ENCODE data around the gene DLX2.
A peak's percentile ranks its signal among the peaks of the same experiment; 100 is the strongest.
"Not testable (repeated sequence)": the region's sequence is repeated elsewhere in the genome, so short reads cannot be mapped to it uniquely, and the experiment has no call there.

DLX2 gene

DNA sequence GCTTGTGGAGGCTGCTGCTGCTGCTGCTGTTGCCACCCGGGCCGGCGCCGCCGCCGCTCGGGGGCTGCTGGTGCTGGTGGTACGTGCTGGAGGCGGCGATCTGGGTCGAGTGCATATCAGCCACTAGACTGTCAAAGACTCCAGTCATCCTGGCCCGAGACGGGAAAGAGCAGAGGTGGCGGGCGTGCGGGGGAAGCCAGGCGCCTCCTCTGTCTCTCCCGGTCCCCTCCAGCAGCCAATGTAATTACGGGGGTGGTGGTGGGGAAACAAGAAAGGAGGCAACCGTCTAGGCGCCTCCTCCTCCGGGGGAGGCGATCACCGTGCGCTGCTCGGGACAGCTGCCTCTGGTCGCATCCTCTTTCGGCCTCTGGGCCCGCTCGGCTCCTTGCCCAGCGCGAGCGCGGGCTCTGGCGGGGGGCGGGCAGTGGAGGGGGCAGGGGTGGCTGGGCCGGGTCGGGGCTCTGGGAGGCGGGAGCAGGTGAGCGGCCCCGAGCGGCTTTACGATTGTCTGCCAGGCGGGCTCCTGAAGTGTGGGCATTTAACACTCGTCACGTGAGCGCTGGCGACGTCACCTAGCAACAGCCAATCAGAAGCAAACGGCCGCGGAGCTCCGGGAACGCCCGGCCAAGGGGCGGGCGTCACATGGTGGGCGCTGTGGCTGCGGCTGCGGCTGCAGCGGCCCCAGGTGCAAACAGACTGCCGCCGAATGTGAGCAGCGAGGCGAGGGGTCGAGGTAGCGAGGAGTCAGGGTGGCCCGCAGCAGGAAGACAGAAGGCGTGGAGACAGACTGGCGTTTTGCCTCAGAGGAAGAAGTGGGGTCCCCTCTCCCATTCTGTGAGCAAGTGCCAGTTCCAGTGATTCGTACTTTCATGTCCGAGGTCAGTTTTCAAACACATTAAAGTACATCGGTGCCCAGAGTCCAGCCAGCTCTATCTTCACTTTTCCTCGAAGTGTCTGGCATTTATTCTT lies at the start of gene DLX2:
Gene DLX2, minus strand, starts transcription at position 510 of the 969 bp plus-strand sequence. Its CDS starts 362 bp downstream, at position 148.
- peak; percentile 92 for DNase-seq

DNA sequence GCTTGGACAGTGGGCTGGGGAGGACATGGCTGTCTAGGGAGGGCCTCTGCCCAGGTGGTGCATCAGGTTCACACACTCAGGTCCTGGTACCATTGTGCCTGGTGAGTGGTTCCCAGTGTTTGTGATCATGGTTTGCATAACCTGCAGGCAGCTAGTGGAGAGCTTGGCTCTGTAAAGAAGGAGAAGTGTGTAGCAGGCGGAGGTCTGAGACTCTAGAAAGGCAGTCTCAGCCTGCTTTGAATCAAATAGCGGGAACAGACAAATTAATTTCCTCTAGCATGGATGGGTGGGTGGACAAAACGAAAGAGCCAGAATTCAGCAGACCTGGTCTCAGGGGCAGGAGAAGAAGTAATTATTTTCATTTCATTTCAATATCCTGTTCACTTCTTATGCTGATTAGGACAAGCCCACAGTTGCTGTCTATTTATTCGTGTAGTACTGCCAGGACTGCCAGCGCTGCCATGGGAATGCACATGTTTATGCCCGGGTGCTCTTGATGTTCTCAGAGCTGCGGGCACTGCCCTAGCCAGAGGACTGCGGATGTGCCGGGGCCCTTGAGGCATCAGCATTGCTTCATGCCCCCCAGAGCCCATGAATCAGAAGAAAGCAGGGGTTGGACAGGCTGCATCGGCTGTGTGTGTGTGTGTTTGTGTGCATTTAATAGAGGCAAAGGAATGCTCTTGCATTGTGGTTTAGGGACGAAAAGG lies 45.4 kb upstream of the DLX2 start:
- DNase-seq, result peak; percentile 17

DNA sequence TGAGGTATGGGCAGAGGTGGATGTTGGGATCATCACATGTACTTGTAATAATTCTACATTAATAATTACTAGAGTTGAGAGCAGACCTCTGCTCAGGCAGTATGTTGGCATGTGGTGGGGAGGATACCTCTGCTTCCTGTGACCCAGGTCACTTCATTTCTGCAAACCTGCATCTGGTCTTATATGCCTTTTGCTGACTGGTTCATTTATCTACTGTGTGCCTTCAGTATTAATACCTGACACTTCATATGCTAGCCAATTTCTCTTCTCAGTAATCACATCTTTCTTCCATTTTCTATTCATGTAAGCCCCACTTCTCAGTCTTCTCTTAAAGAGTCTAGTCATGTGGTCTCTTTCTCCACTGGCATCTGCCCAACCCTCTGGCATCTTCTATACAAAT lies 41.1 kb upstream of the DLX2 start:
- no peak for DNase-seq

DNA sequence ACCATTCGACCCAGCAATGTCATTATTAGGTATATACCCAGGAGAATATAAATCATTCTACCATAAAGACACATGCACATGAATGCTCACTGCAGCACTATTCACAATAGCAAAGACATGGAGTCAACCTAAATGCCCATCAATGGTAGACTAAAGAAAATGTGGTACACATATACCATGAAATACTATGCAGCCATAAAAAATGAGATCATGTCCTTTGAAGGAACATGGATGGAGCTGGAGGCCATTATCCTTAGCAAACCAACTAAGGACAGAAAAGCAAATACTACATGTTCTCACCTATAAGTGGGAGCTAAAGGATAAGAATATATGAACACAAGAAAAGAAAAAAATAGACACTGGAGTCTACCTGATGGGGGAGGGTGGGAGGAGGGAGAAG lies 36.0 kb upstream of the DLX2 start:
- not testable (repeated sequence) for DNase-seq

DNA sequence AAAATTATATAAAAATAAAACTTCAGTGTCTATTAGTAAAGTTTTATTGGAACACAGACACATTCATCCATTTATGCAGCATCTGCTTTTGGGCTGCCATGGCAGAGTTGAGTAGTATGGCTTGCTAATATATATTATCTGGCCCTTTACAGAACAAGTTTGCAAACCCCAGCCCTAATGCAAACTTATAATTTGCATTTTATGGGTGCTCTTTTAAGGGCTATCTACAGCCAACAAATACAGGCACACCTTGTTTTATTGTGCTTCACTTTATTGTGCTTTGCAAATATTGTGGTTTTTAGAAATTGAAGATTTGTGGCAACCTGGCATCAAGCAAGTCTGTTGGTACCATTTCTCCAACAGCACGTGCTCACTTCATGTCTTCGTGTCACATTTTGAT lies 35.2 kb upstream of the DLX2 start:
- no peak for DNase-seq

DNA sequence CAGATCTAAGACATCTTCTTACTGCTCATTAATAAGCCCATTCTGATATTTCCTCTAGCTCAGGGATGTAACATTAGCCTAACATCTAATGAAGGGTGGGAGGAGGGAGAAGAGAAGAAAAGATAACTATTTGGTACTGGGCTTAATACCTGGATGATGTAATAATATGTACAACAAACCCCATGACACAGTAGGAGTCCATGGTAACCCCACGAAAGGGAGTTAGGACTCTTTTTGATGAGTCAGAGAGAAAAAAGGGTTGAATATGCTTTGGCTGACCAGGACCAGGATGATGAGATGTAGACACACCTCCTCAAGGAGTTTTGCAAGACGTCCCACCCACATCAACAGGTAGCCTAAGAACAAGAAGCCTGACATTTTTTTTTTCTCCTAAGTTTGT lies 34.4 kb upstream of the DLX2 start:
- DNase-seq, result no peak

DNA sequence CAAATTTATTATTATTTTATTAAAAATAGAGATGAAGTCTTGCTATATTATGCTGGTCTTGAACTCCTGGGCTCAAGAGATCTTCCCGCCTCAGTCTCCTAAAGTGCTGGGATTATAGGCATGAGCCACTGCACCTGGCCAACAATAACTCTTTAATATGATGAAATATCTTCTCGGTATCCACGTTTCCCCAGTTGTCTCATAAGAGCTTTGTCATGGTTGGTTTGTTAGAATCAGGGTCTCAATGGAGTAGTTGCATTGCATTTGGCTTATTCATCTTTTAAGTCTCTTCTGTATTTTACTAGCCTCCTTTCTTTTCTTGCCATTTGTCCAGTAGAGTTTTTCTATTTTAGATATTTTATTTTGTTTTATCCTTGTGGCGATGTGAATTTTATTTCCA lies 32.7 kb upstream of the DLX2 start:
- peak; percentile 11 for DNase-seq

DNA sequence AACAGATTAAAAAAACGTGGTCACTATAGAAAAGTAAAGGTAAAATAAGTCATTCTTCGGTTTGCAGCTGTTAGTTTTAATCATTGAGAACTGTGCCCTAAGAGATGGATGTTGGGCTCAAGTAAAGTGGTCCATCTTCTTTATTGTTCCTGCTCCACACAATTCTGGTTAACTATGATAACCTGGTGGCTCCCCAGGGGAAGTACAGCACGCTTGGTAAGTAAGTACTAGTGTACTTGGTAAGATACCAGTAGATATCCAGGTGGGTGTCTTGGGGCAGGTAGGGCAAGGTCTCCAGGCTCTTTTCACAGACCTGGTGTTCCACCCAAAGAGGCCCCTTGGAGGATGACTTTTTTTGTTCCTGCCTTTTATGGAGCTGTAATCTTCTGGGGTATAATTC lies 31.6 kb upstream of the DLX2 start:
- no peak for DNase-seq

DNA sequence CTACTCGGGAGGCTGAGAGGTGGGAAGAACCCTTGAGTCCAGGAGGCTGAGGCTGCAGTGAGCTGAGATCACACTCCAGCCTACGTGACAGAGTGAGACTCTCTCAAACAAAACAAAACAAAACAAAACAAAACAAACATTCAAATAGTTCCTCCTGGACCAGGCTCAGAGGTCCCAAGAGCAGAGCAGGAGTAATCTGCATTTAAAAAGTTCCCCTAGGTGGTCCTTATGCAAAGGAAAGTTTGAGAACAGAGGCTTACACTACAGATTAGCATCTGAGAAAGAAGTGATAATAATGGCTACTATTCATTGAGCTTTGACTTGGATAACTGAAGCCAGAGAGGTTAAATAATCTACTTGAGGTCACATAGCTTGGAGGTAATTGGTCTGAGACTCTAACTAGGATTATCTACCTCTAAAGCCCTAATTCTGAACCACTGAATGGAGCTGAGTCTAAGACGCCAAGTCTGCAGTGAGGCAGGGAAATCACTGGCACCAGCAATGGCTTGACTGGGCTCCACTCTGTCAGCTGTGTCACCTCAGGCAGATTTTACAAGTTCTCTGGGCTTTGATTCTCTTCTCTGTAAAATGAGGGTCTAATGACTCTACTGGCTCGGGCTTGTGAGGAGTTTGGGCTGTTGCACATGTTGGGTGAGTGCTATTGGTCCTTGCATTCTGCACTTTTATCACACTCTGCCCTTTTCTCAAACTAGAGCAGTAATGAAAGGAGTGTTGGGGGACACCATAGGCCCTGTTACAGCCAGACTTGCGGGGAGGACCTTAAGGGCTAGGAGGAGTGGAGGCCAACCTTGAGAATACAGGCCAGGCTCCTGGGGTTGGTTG lies 29.2 kb upstream of the DLX2 start:
- DNase-seq, result no peak

DNA sequence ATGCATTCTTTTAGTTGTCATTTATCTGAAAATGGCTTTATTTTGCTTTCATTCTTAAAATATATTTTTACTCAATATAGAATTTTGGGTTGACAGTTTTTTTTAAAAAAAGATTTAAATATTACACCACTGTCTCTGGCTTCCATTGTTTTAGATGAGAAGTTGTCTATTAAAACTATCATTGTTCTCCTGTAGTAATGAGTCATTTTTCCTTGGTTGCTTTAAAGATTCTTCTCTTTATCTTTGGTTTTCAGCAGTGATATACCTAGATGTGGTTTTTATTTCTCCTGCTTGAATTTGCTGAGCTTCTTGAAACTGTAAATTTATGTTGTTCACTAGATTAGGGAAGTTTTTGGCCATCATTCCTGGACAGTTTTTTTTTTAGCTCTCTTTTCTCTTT lies 26.7 kb upstream of the DLX2 start:
- DNase-seq, result no peak

DNA sequence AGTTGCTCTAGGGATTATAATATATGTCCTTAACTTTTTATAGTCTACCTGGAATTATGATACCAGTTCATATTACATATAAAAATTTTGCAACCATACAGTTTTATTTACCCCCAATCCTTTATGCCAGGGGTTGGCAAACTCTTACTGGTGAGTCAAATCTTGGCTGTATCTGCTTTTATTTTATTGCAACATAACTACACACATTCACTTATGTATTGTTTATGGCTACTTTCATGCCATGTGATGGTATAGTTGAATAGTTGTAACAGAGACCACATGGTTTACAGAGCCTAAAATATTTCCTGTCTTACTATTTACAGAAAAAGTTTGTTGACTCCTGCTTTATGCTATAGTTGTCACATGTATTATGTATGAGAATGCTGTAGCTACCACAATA lies 25.8 kb upstream of the DLX2 start:
- no peak for DNase-seq

DNA sequence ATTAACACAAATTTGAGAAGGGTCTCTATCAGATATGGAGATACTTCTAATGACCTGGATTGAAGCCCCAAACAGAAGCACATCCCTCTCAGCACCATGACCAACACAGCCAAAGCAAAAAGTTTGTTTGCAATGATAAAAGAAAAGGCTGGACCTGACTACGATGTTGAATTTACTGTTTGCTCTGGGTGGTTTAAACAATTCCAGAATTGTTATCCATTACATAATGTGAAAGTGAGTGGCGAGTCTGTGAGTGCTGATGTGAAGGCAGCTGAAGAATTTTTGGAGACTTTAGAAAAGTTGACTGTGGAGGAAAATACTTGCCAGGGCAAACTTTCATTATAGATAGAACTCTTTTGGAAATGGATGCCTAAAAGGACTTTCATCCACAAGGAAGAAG lies 17.4 kb upstream of the DLX2 start:
- DNase-seq, result no peak

DNA sequence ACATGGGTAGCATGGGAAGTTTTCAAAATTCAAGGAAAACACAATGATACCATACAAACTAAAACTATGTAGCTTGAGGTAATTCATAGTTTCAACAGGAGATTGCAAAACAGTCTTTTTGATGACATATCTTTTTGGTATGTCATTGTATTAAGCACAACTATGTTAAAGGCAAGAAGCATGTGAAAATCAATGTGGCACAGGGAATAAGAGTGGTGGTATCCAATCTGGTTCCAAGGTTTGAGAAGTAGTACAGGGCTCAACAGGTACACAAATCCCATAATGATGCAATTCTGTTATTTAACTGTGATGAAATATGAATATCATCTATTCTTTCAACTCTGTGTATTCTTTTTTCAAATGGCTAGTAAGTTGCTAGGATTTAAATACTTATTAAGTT lies 16.4 kb upstream of the DLX2 start:
- peak; percentile 75 for DNase-seq

DNA sequence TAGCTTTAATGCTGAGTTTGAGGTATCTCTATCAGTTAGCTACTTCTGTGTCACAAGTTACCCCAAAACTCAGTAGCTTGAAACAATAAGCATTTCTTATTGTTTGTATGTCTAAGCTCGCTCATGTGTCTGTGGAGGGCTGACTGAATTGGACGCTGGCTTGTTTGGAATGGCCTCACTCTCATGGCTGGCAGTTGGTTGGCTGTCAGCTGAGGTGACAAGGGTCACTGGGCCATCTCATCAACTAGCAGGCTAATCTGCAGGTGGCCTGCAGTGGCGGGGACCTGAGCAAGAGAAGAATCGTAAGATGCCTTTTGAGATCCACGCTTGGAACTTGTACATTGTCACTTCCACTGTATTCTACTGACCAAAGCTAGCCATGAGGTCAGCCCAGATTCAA lies 13.4 kb upstream of the DLX2 start:
- DNase-seq, result no peak

DNA sequence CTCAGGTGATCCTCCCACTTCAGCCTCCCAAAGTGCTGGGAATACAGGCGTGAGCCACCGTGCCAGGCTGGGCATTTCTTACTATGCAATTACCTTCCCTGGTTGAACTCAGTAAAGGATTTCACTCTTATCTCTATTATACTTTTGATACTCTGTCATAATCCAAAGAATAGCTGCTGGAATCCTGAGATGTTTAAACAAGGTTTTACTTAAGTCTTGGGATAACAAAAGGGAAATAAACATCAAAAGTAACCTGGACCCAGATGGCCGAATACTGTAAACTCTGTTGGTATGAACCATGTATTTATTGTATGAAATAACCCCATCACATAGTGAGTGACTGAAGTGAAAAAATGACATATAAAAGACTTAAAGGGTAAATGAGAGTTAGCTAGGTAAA lies 11.9 kb upstream of the DLX2 start:
- no peak for DNase-seq

DNA sequence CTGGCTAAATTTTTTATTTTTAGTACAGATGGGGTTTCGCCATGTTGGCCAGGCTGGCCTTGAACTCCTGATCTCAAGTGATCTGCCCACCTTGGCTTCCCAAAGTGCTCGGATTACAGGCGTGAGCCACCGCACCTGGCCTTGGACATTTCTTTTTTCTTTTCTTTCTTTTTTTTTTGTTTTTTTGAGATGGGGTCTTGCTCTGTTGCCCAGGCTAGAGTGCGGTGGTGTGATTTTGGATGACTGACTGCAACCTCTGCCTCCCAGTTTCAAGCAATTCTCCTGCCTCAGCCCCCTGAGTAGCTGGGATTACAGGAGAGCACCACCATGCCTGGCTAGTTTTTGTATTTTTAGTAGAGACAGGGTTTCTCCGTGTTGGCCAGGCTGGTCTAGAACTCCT lies 11.5 kb upstream of the DLX2 start:
- not testable (repeated sequence) for DNase-seq

DNA sequence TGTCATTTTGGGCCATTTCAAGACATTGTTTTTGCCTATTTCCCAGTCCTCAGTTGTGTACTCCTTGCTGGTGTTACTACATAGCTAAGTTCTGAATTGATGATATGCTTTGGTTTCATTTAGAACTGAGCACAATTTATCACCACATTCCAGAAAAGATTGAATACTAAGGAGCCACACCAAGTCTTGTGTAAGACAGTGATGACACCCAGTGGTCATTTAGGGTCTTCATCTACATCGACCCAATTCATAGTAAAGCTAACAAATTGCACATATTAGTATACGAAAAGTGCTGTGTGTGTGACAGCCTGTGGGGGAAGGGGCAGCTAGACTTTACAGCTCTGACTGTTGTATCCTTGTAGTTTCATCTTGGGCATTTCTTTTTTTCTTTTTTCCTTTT lies 10.9 kb upstream of the DLX2 start:
- peak; percentile 71 for DNase-seq

DNA sequence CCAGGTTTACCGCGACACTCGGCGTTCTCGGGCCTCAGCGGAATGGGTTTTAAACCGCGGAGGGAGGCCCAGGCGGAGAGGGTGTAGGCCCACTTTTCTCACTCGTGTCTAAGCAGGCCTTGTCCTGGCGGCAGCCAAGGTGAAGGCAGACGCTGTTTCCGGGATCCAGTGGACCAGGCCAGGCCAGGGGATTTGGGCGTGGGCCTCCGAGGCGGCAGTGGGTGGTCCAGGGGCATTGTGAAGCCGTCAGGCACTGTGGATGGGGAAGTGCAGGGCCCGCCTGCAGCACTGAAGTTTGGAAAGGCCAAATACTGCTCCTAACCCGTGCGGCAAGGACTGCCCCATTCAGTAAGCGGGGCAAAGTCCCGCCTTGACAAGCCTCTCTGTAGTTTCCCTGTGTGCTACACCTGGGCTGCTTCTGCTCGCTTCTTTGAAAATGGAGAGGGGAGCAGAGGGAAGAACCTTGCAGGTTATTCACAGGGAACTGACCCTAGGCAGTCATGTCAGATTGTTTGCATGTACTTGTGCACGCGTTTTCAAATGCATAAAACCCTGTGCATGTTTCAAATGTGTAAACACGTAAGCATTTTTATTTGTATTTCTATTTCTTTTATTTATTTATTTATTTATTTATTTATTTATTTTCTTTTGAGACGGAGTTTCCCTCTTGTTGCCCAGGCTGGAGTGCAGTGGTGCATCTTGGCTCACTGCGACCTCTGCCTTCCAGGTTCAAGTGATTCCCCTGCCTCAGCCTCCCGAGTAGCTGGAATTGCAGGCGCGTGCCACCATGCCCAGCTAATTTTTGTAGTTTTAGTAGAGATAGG lies 7.5 kb upstream of the DLX2 start:
- no peak for DNase-seq

DNA sequence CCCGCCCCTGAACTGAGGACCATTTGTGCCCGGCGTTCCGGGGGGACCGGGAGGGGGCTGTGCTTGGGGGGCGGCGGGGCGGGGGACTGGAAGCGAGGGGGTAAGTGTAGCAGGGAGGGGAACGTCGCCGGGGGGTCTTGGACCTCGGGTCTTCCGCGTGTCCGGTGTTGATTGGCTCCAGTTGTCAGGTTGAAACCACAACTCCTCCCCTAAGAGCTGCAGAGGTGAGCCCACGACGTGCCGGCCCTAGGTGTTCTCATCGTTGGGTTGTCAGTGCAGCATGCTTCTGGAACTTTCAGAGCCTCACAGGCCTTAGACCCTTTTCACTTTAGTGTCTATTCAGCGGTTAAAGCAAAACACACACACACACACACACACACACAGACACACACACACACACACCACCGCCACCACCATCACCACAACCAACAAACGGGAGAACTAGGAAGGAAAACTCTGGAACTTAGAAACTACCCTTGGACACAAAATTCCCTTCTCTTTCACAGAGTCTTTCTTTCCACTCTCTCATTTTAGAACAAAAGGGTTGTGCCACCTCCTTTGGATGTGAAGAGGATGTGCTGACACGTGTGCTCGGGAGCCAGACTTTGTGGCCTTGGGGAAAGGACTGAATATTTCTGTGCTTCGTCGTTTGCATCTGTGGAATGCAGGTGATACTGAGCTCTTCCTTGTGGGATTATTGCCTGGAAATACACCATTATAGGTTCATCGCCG lies 6.7 kb upstream of the DLX2 start:
- no peak for DNase-seq

DNA sequence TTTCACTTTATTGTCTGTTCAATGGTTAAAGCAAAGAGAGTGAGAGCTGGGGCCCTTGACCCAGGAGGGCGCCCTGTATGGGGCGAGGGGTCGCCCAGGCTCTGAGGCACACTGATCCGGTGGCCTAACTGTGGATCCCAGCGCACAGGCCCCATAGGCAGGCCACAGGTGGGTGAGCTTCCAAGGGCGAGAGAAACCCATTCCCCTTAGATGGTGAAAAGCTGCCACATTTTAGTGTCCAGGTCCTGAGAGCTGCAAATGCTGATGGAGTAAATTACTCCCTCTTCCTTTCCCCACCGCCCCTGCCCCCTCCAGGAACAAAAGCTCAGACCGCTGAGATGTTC lies 5.9 kb upstream of the DLX2 start:
- no peak for DNase-seq

DNA sequence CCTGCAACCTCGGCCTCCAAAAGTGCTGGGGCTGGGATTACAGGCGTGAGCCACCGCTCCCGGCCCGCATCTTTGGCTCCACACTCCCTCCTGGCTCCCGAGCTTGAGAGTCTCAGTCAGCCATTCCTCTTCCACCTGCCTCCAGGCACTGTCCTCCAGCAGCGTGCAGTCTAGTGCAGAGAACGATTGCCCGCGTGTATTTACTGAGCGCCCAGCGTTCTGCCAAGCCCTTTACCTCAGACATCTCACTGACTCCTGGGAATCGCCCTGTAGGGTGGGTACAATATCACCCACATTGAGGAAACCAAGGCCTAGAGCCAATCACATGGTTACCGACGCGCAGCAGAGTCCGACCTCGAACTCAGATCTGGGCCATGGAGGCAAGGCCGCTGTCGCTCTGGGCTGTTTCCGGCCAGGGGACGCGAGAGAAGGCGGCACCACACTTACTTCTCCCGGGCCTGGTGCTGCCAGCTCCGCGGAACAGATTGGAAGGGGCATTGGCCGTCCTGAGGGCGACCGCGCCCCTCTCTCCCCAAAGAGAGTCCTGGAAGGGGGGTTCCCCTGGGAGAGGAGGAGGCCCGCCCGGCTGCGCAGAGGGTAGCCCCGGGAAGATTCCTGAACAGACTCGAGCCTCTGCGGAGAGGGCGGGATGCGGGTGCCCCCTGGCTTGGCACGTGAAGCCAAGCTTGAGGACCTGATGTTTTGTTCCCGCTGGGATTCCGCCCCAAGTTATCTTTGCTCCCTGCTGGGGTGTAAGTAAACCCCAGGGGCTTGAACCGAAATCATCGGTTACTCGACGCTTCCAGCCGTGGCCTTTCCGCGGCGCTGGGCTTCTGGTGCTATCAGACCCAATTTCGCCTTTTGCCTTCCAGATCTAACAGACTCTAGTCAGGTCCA lies 5.2 kb upstream of the DLX2 start:
- DNase-seq, result no peak

Measured in fibroblast of skin of right quadriceps (primary cell).